DOHH2 (cell line): ENCODE data around the gene KDSR.

ENCODE experiments used
- H3F3A ChIP-seq: fragments of 200-600 bp; sonication (generic), shearing (Covaris generic); 2 replicates; pipeline ENCODE4 v1.6.0; 2016; ENCODE audit warnings: antibody characterized with exemption, mild to moderate bottlenecking; ENCODE audit not compliant: control insufficient read depth, insufficient read depth
- H3K27ac ChIP-seq: fragments of 200-600 bp; sonication (generic); 2 replicates; pipeline ENCODE4 v1.5.1; 2014; ENCODE audit warnings: low read depth, mild to moderate bottlenecking, low read length, moderate library complexity
- H3K27me3 ChIP-seq: fragments of 200-600 bp; sonication (generic); 2 replicates; pipeline ENCODE4 v1.6.1; 2014; ENCODE audit warnings: mild to moderate bottlenecking, low read length, mixed read lengths; ENCODE audit not compliant: control insufficient read depth
- H3K36me3 ChIP-seq: fragments of 200-600 bp; sonication (generic); 2 replicates; pipeline ENCODE4 v1.6.1; 2014; ENCODE audit warnings: mild to moderate bottlenecking, low read length, moderate library complexity, mixed read lengths; ENCODE audit not compliant: control insufficient read depth
- H3K4me1 ChIP-seq: fragments of 200-600 bp; sonication (generic); 2 replicates; pipeline ENCODE4 v1.6.1; 2014; ENCODE audit warnings: mild to moderate bottlenecking, low read length, mixed read lengths; ENCODE audit not compliant: control insufficient read depth
- H3K4me2 ChIP-seq: fragments of 200-600 bp; sonication (generic); 2 replicates; pipeline ENCODE4 v1.6.0; 2014; ENCODE audit warnings: mild to moderate bottlenecking, low read length, moderate library complexity
- H3K4me3 ChIP-seq: fragments of 200-600 bp; sonication (generic); 2 replicates; pipeline ENCODE4 v1.5.1; 2014; ENCODE audit warnings: mild to moderate bottlenecking, low read length, mixed read lengths
- H3K79me2 ChIP-seq: fragments of 200-600 bp; sonication (generic); 2 replicates; pipeline ENCODE4 v1.6.1; 2014; ENCODE audit warnings: mild to moderate bottlenecking, low read length, mixed read lengths; ENCODE audit not compliant: control insufficient read depth
- H3K9me2 ChIP-seq: fragments of 200-600 bp; sonication (generic); replicated peaks from 2 replicates; pipeline ENCODE4 v1.6.1; 2014; ENCODE audit warnings: mild to moderate bottlenecking, low read length, mixed read lengths; ENCODE audit not compliant: control insufficient read depth
- H3K9me3 ChIP-seq: fragments of 200-600 bp; sonication (generic); 2 replicates; pipeline ENCODE4 v1.6.1; 2014; ENCODE audit warnings: antibody characterized with exemption, low read length, mixed read lengths; ENCODE audit not compliant: control insufficient read depth, insufficient read depth
- H4K20me1 ChIP-seq: fragments of 200-600 bp; sonication (generic); 2 replicates; pipeline ENCODE4 v1.6.0; 2014; ENCODE audit warnings: low read depth, mild to moderate bottlenecking, antibody characterized with exemption, low read length, moderate library complexity; ENCODE audit not compliant: control insufficient read depth, insufficient read depth
- EZH2phosphoT487 ChIP-seq: fragments of 200-600 bp; sonication (generic); IDR thresholded peaks from 2 replicates; pipeline ENCODE4 v1.6.1; 2017; ENCODE audit warnings: borderline replicate concordance, mild to moderate bottlenecking, antibody characterized with exemption, low read length, moderate library complexity, mixed read lengths
- TF ChIP-seq, protein P1 (sequence below): fragments of 200-600 bp; sonication (generic); IDR thresholded peaks from one replicate; pipeline ENCODE4 v1.5.1; 2014; ENCODE audit warnings: antibody characterized with exemption, mild to moderate bottlenecking, low read depth, low read length; ENCODE audit not compliant: poor library complexity, severe bottlenecking

The KDSR gene

DNA sequence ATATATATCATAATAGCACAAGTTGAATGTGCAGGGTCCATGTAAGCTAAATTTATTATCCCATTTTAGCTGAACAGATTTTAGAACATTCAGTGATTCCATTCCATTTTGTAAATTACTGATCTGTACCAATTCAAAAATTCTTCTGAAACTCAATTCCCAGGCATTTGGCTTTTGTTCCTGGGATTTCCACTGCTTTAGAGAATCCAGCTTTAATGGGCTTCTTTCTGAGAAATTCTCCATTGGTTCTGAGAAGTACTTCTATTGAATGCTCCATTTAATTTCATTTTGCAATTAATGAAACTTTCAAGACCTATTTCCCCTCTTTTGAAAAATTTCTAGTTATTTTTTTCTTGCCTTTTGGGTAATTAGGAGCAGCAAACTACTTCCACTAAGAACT is 84.2 kb downstream of the KDSR start:
- H3K4me3 ChIP-seq = no peak overlapping the region
- no peaks in the 10 kb centered on the region for H3K9me3 ChIP-seq
- no peak overlapping the region for H3K27ac ChIP-seq
- no peaks in the 10 kb centered on the region for H3F3A ChIP-seq
- peaks cover 90% of the 10 kb centered on the region for H3K36me3 ChIP-seq
- H3K4me1 ChIP-seq = peaks cover 79% of the 10 kb centered on the region
- H4K20me1 ChIP-seq = peaks cover 18% of the 10 kb centered on the region; the same call in 1 of the 2 replicates
- H3K79me2 ChIP-seq = peaks cover 100% of the 10 kb centered on the region
- no peak for TF ChIP-seq EZH2phosphoT487
- TF ChIP-seq, protein P1, sequence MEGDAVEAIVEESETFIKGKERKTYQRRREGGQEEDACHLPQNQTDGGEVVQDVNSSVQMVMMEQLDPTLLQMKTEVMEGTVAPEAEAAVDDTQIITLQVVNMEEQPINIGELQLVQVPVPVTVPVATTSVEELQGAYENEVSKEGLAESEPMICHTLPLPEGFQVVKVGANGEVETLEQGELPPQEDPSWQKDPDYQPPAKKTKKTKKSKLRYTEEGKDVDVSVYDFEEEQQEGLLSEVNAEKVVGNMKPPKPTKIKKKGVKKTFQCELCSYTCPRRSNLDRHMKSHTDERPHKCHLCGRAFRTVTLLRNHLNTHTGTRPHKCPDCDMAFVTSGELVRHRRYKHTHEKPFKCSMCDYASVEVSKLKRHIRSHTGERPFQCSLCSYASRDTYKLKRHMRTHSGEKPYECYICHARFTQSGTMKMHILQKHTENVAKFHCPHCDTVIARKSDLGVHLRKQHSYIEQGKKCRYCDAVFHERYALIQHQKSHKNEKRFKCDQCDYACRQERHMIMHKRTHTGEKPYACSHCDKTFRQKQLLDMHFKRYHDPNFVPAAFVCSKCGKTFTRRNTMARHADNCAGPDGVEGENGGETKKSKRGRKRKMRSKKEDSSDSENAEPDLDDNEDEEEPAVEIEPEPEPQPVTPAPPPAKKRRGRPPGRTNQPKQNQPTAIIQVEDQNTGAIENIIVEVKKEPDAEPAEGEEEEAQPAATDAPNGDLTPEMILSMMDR = no peak
- no peak overlapping the region for H3K4me2 ChIP-seq
- H3K9me2 ChIP-seq = no peaks in the 10 kb centered on the region
- no peaks in the 10 kb centered on the region for H3K27me3 ChIP-seq
